Dedifferentiated amniotic fluid mesenchymal stem cell (primary cell): ENCODE results near the gene C16orf95.
"Not testable (repeated sequence)": the region's sequence is repeated elsewhere in the genome, so short reads cannot be mapped to it uniquely, and the experiment has no call there.

Experiments used
- DNase-seq: peaks from one replicate; pipeline ENCODE4 v3.0.0-alpha.2; 2016; ENCODE audit errors: extremely low spot score

Gene C16orf95

GRCh38 chr16:87288753-87289362 lies 28.3 kb downstream of the C16orf95 start:
- DNase-seq = no peak

- no peak for DNase-seq
These were observed 30.2 kb downstream of the C16orf95 start for GRCh38 chr16:87286839-87287626.

- DNase-seq = no peak
These were observed 33.0 kb downstream of the C16orf95 start for GRCh38 chr16:87284183-87284582.

- no peak for DNase-seq
These were observed 38.0 kb downstream of the C16orf95 start for GRCh38 chr16:87279094-87279658.

GRCh38 chr16:87278191-87279093 lies 38.8 kb downstream of the C16orf95 start:
- DNase-seq = peak; percentile 75

- DNase-seq = no peak
These were observed 40.3 kb downstream of the C16orf95 start for GRCh38 chr16:87276924-87277323.

GRCh38 chr16:87276091-87276701 lies 41.0 kb downstream of the C16orf95 start:
- DNase-seq = no peak

GRCh38 chr16:87274794-87275193 lies 42.4 kb downstream of the C16orf95 start:
- DNase-seq = no peak

- DNase-seq = no peak
These were observed 43.6 kb downstream of the C16orf95 start for GRCh38 chr16:87273471-87274030.

GRCh38 chr16:87271256-87271655 lies 45.9 kb downstream of the C16orf95 start:
- DNase-seq = no peak

- no peak for DNase-seq
These were observed 49.6 kb downstream of the C16orf95 start for GRCh38 chr16:87267566-87267965.

GRCh38 chr16:87266846-87267245 lies 50.3 kb downstream of the C16orf95 start:
- no peak for DNase-seq

GRCh38 chr16:87265261-87265660 lies 51.9 kb downstream of the C16orf95 start:
- no peak for DNase-seq

- DNase-seq = no peak
These were observed 52.6 kb downstream of the C16orf95 start for GRCh38 chr16:87264634-87265033.

- no peak for DNase-seq
These were observed 53.7 kb downstream of the C16orf95 start for GRCh38 chr16:87263418-87264052.

- DNase-seq = no peak
These were observed 57.8 kb downstream of the C16orf95 start for GRCh38 chr16:87259431-87259830.

- DNase-seq = not testable (repeated sequence)
These were observed 58.5 kb downstream of the C16orf95 start for GRCh38 chr16:87258653-87259052.

- no peak for DNase-seq
These were observed 61.3 kb downstream of the C16orf95 start for GRCh38 chr16:87255866-87256265.

GRCh38 chr16:87254734-87255133 lies 62.5 kb downstream of the C16orf95 start:
- no peak for DNase-seq

- no peak for DNase-seq
These were observed 62.9 kb downstream of the C16orf95 start for GRCh38 chr16:87254296-87254695.

- no peak for DNase-seq
These were observed 63.7 kb downstream of the C16orf95 start for GRCh38 chr16:87253536-87253935.
